ENCODE results near the gene TSPO.

- TF ChIP-seq, protein P1, sequence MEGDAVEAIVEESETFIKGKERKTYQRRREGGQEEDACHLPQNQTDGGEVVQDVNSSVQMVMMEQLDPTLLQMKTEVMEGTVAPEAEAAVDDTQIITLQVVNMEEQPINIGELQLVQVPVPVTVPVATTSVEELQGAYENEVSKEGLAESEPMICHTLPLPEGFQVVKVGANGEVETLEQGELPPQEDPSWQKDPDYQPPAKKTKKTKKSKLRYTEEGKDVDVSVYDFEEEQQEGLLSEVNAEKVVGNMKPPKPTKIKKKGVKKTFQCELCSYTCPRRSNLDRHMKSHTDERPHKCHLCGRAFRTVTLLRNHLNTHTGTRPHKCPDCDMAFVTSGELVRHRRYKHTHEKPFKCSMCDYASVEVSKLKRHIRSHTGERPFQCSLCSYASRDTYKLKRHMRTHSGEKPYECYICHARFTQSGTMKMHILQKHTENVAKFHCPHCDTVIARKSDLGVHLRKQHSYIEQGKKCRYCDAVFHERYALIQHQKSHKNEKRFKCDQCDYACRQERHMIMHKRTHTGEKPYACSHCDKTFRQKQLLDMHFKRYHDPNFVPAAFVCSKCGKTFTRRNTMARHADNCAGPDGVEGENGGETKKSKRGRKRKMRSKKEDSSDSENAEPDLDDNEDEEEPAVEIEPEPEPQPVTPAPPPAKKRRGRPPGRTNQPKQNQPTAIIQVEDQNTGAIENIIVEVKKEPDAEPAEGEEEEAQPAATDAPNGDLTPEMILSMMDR (IDR thresholded peaks at IDR 0.05): no peak
- TF ChIP-seq EZH2phosphoT487 (IDR thresholded peaks at IDR 0.05): no peak
- TF ChIP-seq EZH2 (IDR thresholded peaks at IDR 0.05): no peak
These were observed 18.7 kb downstream of the TSPO start for GRCh38 chr22:43170131-43170480.
